Natural killer cell (primary cell): Measurements from ENCODE around the gene SLC39A11. TPM values are rescaled to one million over a fixed set of nuclear protein-coding genes. Genes with fewer than 3 reads are reported as not detected.
A peak's percentile ranks its signal among the peaks of the same experiment; 100 is the strongest.

Source experiments
- ATAC-seq, 3 donors: fragments of 150-1000 bp in 2 of 3; fragments of 200-7000 bp in 1 of 3; cut with Tn5 transposase; 1 replicate in 1 of 3; 2 replicates in 2 of 3; pipeline ENCODE4 v1.10.0; 2021; ENCODE audit warnings: mild to moderate bottlenecking in 2 of 3, moderate library complexity in 2 of 3
- DNase-seq, 2 donors: peaks; one replicate each; pipeline versions ENCODE4 v3.0.0 to v3.0.0-alpha.2; 2013 to 2021; ENCODE audit warnings: mixed read lengths in 1 of 2
- H3K27ac ChIP-seq: one replicate; pipeline ENCODE4 v1.5.1; 2013; ENCODE audit warnings: mild to moderate bottlenecking, low read length
- H3K27me3 ChIP-seq: one replicate; pipeline ENCODE4 v1.6.1; 2013; ENCODE audit warnings: low read length; ENCODE audit not compliant: control insufficient read depth, insufficient read depth
- H3K36me3 ChIP-seq: one replicate; pipeline ENCODE4 v1.6.1; 2013; ENCODE audit warnings: low read length; ENCODE audit not compliant: control insufficient read depth, insufficient read depth
- H3K4me1 ChIP-seq: one replicate; pipeline ENCODE4 v1.6.1; 2013; ENCODE audit warnings: low read length; ENCODE audit not compliant: control insufficient read depth, insufficient read depth
- H3K4me3 ChIP-seq: one replicate; pipeline ENCODE4 v1.5.1; 2013; ENCODE audit warnings: low read length
- H3K9me3 ChIP-seq: one replicate; pipeline ENCODE4 v1.6.1; 2013; ENCODE audit warnings: low read length; ENCODE audit not compliant: control insufficient read depth, insufficient read depth
- H3K27ac Mint-ChIP-seq, 2 donors: one replicate each; pipeline ENCODE4 v1.8.0; 2022; ENCODE audit warnings: mild to moderate bottlenecking in 2 of 2, mixed read lengths in 2 of 2, moderate library complexity in 1 of 2
- H3K27me3 Mint-ChIP-seq, 2 donors: one replicate each; pipeline ENCODE4 v1.8.0; 2022; ENCODE audit warnings: low read depth in 2 of 2, mixed read lengths in 2 of 2
- H3K36me3 Mint-ChIP-seq: one replicate; pipeline ENCODE4 v1.8.0; 2022; ENCODE audit warnings: mixed read lengths
- H3K4me1 Mint-ChIP-seq, 2 donors: one replicate each; pipeline ENCODE4 v1.8.0; 2022; ENCODE audit warnings: mixed read lengths in 2 of 2
- H3K4me3 Mint-ChIP-seq: one replicate; pipeline ENCODE4 v1.8.0; 2022; ENCODE audit warnings: mild to moderate bottlenecking, moderate library complexity, mixed read lengths
- H3K9me3 Mint-ChIP-seq, 2 donors: one replicate each; pipeline ENCODE4 v1.8.0; 2022; ENCODE audit warnings: mixed read lengths in 2 of 2
- CTCF ChIP-seq: fragments of 200-600 bp; IDR thresholded peaks from one replicate; pipeline ENCODE4 v1.8.0; 2022; ENCODE audit warnings: antibody characterized with exemption
- WGBS: methylation state at CpG from one replicate; pipeline ENCODE4 v1.1.7; 2013; ENCODE audit warnings: missing lambda C conversion rate; ENCODE audit not compliant: insufficient coverage; 5-methylcytosine and 5-hydroxymethylcytosine counted together
- intact Hi-C: fragments of 100-400 bp; cut with micrococcal nuclease; formaldehyde crosslinking; loops from one replicate; pipeline ENCODE4 v1.14.2; 2022
- total RNA-seq, 4 donors: library from RNA; stranded (reverse); fragments of 120-200 nt in 1 of 4; gene quantifications; one replicate each; pipeline versions ENCODE4 v1.2.3 to v1.2.4, GENCODE V29; 2013 to 2022

Gene SLC39A11
- total RNA-seq, 3 donors from 2014 or later (not counting 1 experiment from before 2014, with no cell fraction given): 32.6 to 44.9 (median 39.4) TPM

GRCh38 chr17:72720494-72720825 lies 372.0 kb downstream of the SLC39A11 start:
- H3K27me3 Mint-ChIP-seq: no peaks in the 10 kb centered on the region
- H3K9me3 ChIP-seq: no peaks in the 10 kb centered on the region
- intact Hi-C loops: loop anchor here (10.0 kb wide), 1 partner anchor 264 kb away; no protein-coding TSS in a partner anchor
- H3K27me3 ChIP-seq: no peaks in the 10 kb centered on the region
- peaks cover 20% of the 10 kb centered on the region for H3K4me1 ChIP-seq
- no peaks in the 10 kb centered on the region for H3K36me3 ChIP-seq
- peak overlapping the region in 1 of 2 donors; percentile 83 for H3K27ac Mint-ChIP-seq
- no peak overlapping the region for H3K4me3 ChIP-seq
- TF ChIP-seq CTCF: no peak
- peaks cover 16 to 23% of the 10 kb centered on the region in 2 donors for H3K4me1 Mint-ChIP-seq
- peak in 1 of 3 donors; percentile 13 for ATAC-seq
- no peaks in the 10 kb centered on the region for H3K9me3 Mint-ChIP-seq
- peak overlapping the region; percentile 17 for H3K4me3 Mint-ChIP-seq
- H3K27ac ChIP-seq: no peak overlapping the region
- 100% methylated on average over 1 of the region's 1 CpG for WGBS
- no peak for DNase-seq
- no peaks in the 10 kb centered on the region for H3K36me3 Mint-ChIP-seq

GRCh38 chr17:72719578-72720493 lies 372.7 kb downstream of the SLC39A11 start:
- Mint-ChIP-seq H3K9me3 (no peaks in the 10 kb centered on the region), H3K27me3 (no peaks in the 10 kb centered on the region), H3K36me3 (no peaks in the 10 kb centered on the region), H3K4me3 (peak overlapping the region; percentile 88), H3K4me1 (peaks cover 15 to 24% of the 10 kb centered on the region in 2 donors), H3K27ac (peak overlapping the region; percentile 64 to 83)
- H3K27ac ChIP-seq: peak overlapping the region; percentile 2
- 13% methylated on average over 25 of the region's 25 CpGs for WGBS
- no peaks in the 10 kb centered on the region for H3K9me3 ChIP-seq
- intact Hi-C loops: loop anchor here (10.0 kb wide), 1 partner anchor 265 kb away; no protein-coding TSS in a partner anchor
- ATAC-seq (peak; percentile 75 to 85 (median 82)), DNase-seq (peak; percentile 30 to 74)
- peak overlapping the region; percentile 5 for H3K4me3 ChIP-seq
- H3K36me3 ChIP-seq: no peaks in the 10 kb centered on the region
- TF ChIP-seq CTCF: no peak
- no peaks in the 10 kb centered on the region for H3K27me3 ChIP-seq
- H3K4me1 ChIP-seq: peaks cover 20% of the 10 kb centered on the region

GRCh38 chr17:72719206-72719577 lies 373.3 kb downstream of the SLC39A11 start:
- Mint-ChIP-seq H3K9me3 (no peaks in the 10 kb centered on the region), H3K27me3 (no peaks in the 10 kb centered on the region), H3K4me1 (peaks cover 15 to 25% of the 10 kb centered on the region in 2 donors), H3K4me3 (peak overlapping the region; percentile 88), H3K27ac (peak overlapping the region; percentile 64 to 83), H3K36me3 (no peaks in the 10 kb centered on the region)
- intact Hi-C loops: no loop called here
- peak in 2 of 3 donors; percentile 4 to 28 for ATAC-seq
- WGBS: 48% methylated on average over 8 of the region's 8 CpGs
- Histone ChIP-seq H3K27me3 (no peaks in the 10 kb centered on the region), H3K9me3 (no peaks in the 10 kb centered on the region), H3K4me3 (peak overlapping the region; percentile 5), H3K4me1 (peaks cover 20% of the 10 kb centered on the region), H3K27ac (peak overlapping the region; percentile 2), H3K36me3 (no peaks in the 10 kb centered on the region)
- no peak for DNase-seq
- no peak for TF ChIP-seq CTCF
